ENCODE results near the gene RAF1. TPM values are rescaled to one million over a fixed set of nuclear protein-coding genes. Genes with fewer than 3 reads are reported as not detected.

RAF1 gene
- total RNA-seq, 1 experiment from 2014 or later, result 101 TPM

GRCh38 chr3:12585181-12585580 lies 78.7 kb downstream of the RAF1 start:
- ChIA-PET POLR2A (no interaction called here), CTCF (no interaction called here)
- H3K36me3 Mint-ChIP-seq, result peaks cover 54% of the 10 kb centered on the region

More at GRCh38 chr3:12585181-12585580, 78.7 kb downstream of the RAF1 start:
- Mint-ChIP-seq H3K4me1 (0 out of 2 replicates have a peak, but pooled peaks cover 3% of the 10 kb centered on the region), H3K27ac (0 out of 2 replicates have a peak overlapping the region, but pooled peaks have one; percentile 41), H3K4me3 (no peak overlapping the region), H3K27me3 (ENCODE audit: low read depth) (no peaks in the 10 kb centered on the region), H3K9me3 (no peaks in the 10 kb centered on the region)
- ATAC-seq (no peak), DNase-seq (ENCODE audit: low spot score) (no peak)
- no peak for TF ChIP-seq SOX15 (CRISPR knock-in tag; IDR thresholded peaks at IDR 0.05)
- no peak for TF ChIP-seq CTCF (IDR thresholded peaks at IDR 0.05)
- no peak for TF ChIP-seq ZMAT4 (CRISPR knock-in tag; IDR thresholded peaks at IDR 0.05)
- TF ChIP-seq ZNF219 (CRISPR knock-in tag; IDR thresholded peaks at IDR 0.05; ENCODE audit: borderline replicate concordance), result no peak
- no peak for TF ChIP-seq ZNF263 (CRISPR knock-in tag; IDR thresholded peaks at IDR 0.05; ENCODE audit: low read depth)
- no peak for TF ChIP-seq ZNF281 (CRISPR knock-in tag; IDR thresholded peaks at IDR 0.05)
- TF ChIP-seq ATF1 (CRISPR knock-in tag; IDR thresholded peaks at IDR 0.05), result no peak
- TF ChIP-seq ATF6 (CRISPR knock-in tag; IDR thresholded peaks at IDR 0.05), result no peak
- TF ChIP-seq SP1 (CRISPR knock-in tag; conservative IDR thresholded peaks at IDR 0.05), result no peak
- no peak for TF ChIP-seq ATF2 (CRISPR knock-in tag; IDR thresholded peaks at IDR 0.05; ENCODE audit: borderline replicate concordance, low read depth)
- no peak for TF ChIP-seq CBFB (CRISPR knock-in tag; IDR thresholded peaks at IDR 0.05; ENCODE audit: low read depth)
- TF ChIP-seq GABPB1 (CRISPR knock-in tag; IDR thresholded peaks at IDR 0.05), result no peak
- no peak for TF ChIP-seq CDX4 (CRISPR knock-in tag; IDR thresholded peaks at IDR 0.05; ENCODE audit: borderline replicate concordance)
- TF ChIP-seq EMX1 (CRISPR knock-in tag; IDR thresholded peaks at IDR 0.05), result no peak
